ENCODE results near the gene NPAT.

- TF ChIP-seq EZH2 (IDR thresholded peaks at IDR 0.05; ENCODE audit: borderline replicate concordance, low read depth, low read length, poor library complexity, severe bottlenecking): no peak
- no peak for TF ChIP-seq CTCF (conservative IDR thresholded peaks at IDR 0.05; ENCODE audit: low read depth, low read length)
Measured at GRCh38 chr11:108154591-108154990, 67.8 kb downstream of the NPAT start.

Data from A673 (cell line).